ENCODE measurements around the gene KIF11. TPM values are rescaled to one million over a fixed set of nuclear protein-coding genes. Genes with fewer than 3 reads are reported as not detected.

KIF11 gene
- total and polyA plus RNA-seq, 9 of the 15 experiments (the other 6 are each of a cell fraction or from before 2014, with no cell fraction given): 11.3 to 54.4 (median 29.2) TPM

GRCh38 chr10:92702301-92702916 is 109.5 kb downstream of the KIF11 start (continued):
- TF ChIP-seq, protein P1, sequence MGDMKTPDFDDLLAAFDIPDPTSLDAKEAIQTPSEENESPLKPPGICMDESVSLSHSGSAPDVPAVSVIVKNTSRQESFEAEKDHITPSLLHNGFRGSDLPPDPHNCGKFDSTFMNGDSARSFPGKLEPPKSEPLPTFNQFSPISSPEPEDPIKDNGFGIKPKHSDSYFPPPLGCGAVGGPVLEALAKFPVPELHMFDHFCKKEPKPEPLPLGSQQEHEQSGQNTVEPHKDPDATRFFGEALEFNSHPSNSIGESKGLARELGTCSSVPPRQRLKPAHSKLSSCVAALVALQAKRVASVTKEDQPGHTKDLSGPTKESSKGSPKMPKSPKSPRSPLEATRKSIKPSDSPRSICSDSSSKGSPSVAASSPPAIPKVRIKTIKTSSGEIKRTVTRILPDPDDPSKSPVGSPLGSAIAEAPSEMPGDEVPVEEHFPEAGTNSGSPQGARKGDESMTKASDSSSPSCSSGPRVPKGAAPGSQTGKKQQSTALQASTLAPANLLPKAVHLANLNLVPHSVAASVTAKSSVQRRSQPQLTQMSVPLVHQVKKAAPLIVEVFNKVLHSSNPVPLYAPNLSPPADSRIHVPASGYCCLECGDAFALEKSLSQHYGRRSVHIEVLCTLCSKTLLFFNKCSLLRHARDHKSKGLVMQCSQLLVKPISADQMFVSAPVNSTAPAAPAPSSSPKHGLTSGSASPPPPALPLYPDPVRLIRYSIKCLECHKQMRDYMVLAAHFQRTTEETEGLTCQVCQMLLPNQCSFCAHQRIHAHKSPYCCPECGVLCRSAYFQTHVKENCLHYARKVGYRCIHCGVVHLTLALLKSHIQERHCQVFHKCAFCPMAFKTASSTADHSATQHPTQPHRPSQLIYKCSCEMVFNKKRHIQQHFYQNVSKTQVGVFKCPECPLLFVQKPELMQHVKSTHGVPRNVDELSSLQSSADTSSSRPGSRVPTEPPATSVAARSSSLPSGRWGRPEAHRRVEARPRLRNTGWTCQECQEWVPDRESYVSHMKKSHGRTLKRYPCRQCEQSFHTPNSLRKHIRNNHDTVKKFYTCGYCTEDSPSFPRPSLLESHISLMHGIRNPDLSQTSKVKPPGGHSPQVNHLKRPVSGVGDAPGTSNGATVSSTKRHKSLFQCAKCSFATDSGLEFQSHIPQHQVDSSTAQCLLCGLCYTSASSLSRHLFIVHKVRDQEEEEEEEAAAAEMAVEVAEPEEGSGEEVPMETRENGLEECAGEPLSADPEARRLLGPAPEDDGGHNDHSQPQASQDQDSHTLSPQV (IDR thresholded peaks at IDR 0.05): peak; percentile 58; the same call in 1 of the 2 replicates
- TF ChIP-seq E2F6 (IDR thresholded peaks at IDR 0.05; ENCODE audit: borderline replicate concordance in 1 of 2, extremely low read depth in 1 of 2, insufficient read depth in 1 of 2, insufficient read length in 1 of 2, low read depth in 1 of 2, low read length in 1 of 2, poor library complexity in 1 of 2, severe bottlenecking in 1 of 2) (peak in 1 of 2 experiments; percentile 30), XRCC4 (IDR thresholded peaks at IDR 0.05; ENCODE audit: extremely low read depth, insufficient read depth, insufficient read length) (no peak), MYC (IDR thresholded peaks at IDR 0.05; ENCODE audit: low read depth, low read length) (peak; percentile 45; the same call in 1 of the 2 replicates), MYC (CRISPR knock-in tag; IDR thresholded peaks at IDR 0.05; ENCODE audit: borderline replicate concordance, low read depth) (no peak)

Small RNAs within 50 kb of the gene (small RNA-seq; reads per million reads assigned to genes)
- gene RN7SL644P: not detected

Other genes starting within 250 kb of the KIF11 start
- 20.1 and 20.4 TPM in 2 replicates for gene IDE, start 19.0 kb upstream of the KIF11 start, total RNA-seq (2014; rRNA removed)
- gene IDE, start 19.0 kb upstream of the KIF11 start, total RNA-seq (2014; rRNA removed; fragmentation: Illumina TruSeq; extraction: Trizol): 43.2 and 54.5 TPM in 2 replicates
- gene IDE, start 19.0 kb upstream of the KIF11 start, total RNA-seq (2015; rRNA removed; fragmentation: Illumina TruSeq; extraction: Trizol): 41.0 and 41.3 TPM in 2 replicates
- gene IDE, start 19.0 kb upstream of the KIF11 start, total RNA-seq (2021): 50.6 and 51.3 TPM in 2 replicates
- gene IDE, start 19.0 kb upstream of the KIF11 start, polyA plus RNA-seq (2011; rRNA removed): 35.9 and 41.0 TPM in 2 replicates
- gene IDE, start 19.0 kb upstream of the KIF11 start, polyA plus RNA-seq (2014; fragmentation: Illumina TruSeq; extraction: Trizol): 26.7 and 33.2 TPM in 2 replicates
- gene IDE, start 19.0 kb upstream of the KIF11 start, polyA plus RNA-seq (2014; fragmentation: Nextera tagmentation; extraction: Ambion mirVana): 10 to 100 TPM; 10.2 to 19.5 TPM
- 17.3 and 17.5 TPM in 2 replicates for gene IDE, start 19.0 kb upstream of the KIF11 start, polyA plus RNA-seq (2014; rRNA removed)
- 68.0 and 69.2 TPM in 2 replicates for gene HHEX, start 96.8 kb downstream of the KIF11 start, total RNA-seq (2014; rRNA removed)
- gene HHEX, start 96.8 kb downstream of the KIF11 start, total RNA-seq (2014; rRNA removed; fragmentation: Illumina TruSeq; extraction: Trizol): 95.8 and 110 TPM in 2 replicates
- gene HHEX, start 96.8 kb downstream of the KIF11 start, total RNA-seq (2015; rRNA removed; fragmentation: Illumina TruSeq; extraction: Trizol): 79.8 and 80.2 TPM in 2 replicates
- 108 and 120 TPM in 2 replicates for gene HHEX, start 96.8 kb downstream of the KIF11 start, total RNA-seq (2021)
- gene HHEX, start 96.8 kb downstream of the KIF11 start, polyA plus RNA-seq (2011; rRNA removed): 67.9 and 78.2 TPM in 2 replicates
- 97.5 and 133 TPM in 2 replicates for gene HHEX, start 96.8 kb downstream of the KIF11 start, polyA plus RNA-seq (2014; fragmentation: Illumina TruSeq; extraction: Trizol)
- 10 to 100 TPM; 37.2 to 51.4 TPM for gene HHEX, start 96.8 kb downstream of the KIF11 start, polyA plus RNA-seq (2014; fragmentation: Nextera tagmentation; extraction: Ambion mirVana)
- gene HHEX, start 96.8 kb downstream of the KIF11 start, polyA plus RNA-seq (2014; rRNA removed): 101 and 110 TPM in 2 replicates

Data from K562 (cell line).